A549 (cell line): Measurements from ENCODE around the gene UBAC1. TPM values are rescaled to one million over a fixed set of nuclear protein-coding genes. Genes with fewer than 3 reads are reported as not detected.

Source experiments
- ATAC-seq, 2 experiments: fragments of 200-7000 bp in 1 of 2; fragments of >200 bp in 1 of 2; cut with Nextera tagmentation in 1 of 2; cut with Tn5 transposase in 1 of 2; 3 replicates each; pipeline versions ENCODE4 v1.8.0 to v1.9.1; 2018 to 2020; ENCODE audit warnings: mild to moderate bottlenecking in 1 of 2, moderate library complexity in 1 of 2
- CTCF ChIA-PET: fragments of 300-600 bp; sonication (Branson Sonifier 250); formaldehyde crosslinking; extraction: SDS; loops from one replicate; lab custom pipeline; 2021; ENCODE audit warnings: antibody characterized with exemption, inconsistent platforms; lab: Yijun Ruan, JAX
- POLR2A ChIA-PET: fragments of 350-600 bp; formaldehyde crosslinking; extraction: SDS; loops from one replicate; lab custom pipeline; 2021; ENCODE audit warnings: antibody characterized with exemption, inconsistent platforms; lab: Yijun Ruan, JAX
- DNase-seq, 2 experiments: peaks; one replicate each; pipeline versions ENCODE4 v3.0.0 to v3.0.0-alpha.2; 2011 to 2016; ENCODE audit warnings: low read depth in 1 of 2, low spot score in 1 of 2
- FAIRE-seq: peaks from 2 replicates; lab custom pipeline; 2011; peaks lifted over from hg19 to GRCh38; lab: Jason Lieb, UNC
- H3K27ac ChIP-seq, 2 experiments: fragments of >200 bp; sonication (Bioruptor Twin); formaldehyde crosslinking; 3 replicates each; pipeline ENCODE4 v1.5.1; 2016 to 2017
- H3K4me1 ChIP-seq: fragments of >200 bp; sonication (Bioruptor Twin); formaldehyde crosslinking; 3 replicates; pipeline ENCODE4 v1.6.1; 2016
- H3K4me2 ChIP-seq: fragments of >200 bp; sonication (Bioruptor Twin); formaldehyde crosslinking; 3 replicates; pipeline ENCODE4 v1.6.1; 2016
- H3K4me3 ChIP-seq: fragments of >200 bp; sonication (Bioruptor Twin); formaldehyde crosslinking; 3 replicates; pipeline ENCODE4 v1.5.1; 2016
- H3K9me3 ChIP-seq: fragments of >200 bp; sonication (Bioruptor Twin); formaldehyde crosslinking; 3 replicates; pipeline ENCODE4 v1.6.1; 2016
- BCL3 ChIP-seq: fragments of >200 bp; sonication (Bioruptor Twin); formaldehyde crosslinking; IDR thresholded peaks from 3 replicates; pipeline ENCODE4 v1.6.1; 2016
- BHLHE40 ChIP-seq: IDR thresholded peaks from 2 replicates; pipeline ENCODE4 v1.6.1; 2012; ENCODE audit warnings: low read depth, low read length, inconsistent platforms
- CBX2 ChIP-seq: fragments of 200-600 bp; sonication (generic); IDR thresholded peaks from 2 replicates; pipeline ENCODE4 v1.6.1; 2016; ENCODE audit warnings: low read depth, mild to moderate bottlenecking, borderline replicate concordance
- CEBPB ChIP-seq, 2 experiments: fragments of >200 bp in 1 of 2; sonication (Bioruptor Twin) in 1 of 2; formaldehyde crosslinking in 1 of 2; IDR thresholded peaks; 2 replicates each; pipeline ENCODE4 v1.6.1; 2012 to 2016
- CHD2 ChIP-seq: fragments of 150-350 bp; IDR thresholded peaks from 2 replicates; pipeline ENCODE4 v1.6.1; 2014; ENCODE audit warnings: low read length; ENCODE audit not compliant: partially characterized antibody
- E2F6 ChIP-seq: IDR thresholded peaks from 2 replicates; pipeline ENCODE4 v1.6.1; 2012; ENCODE audit warnings: low read depth, borderline replicate concordance
- EHF ChIP-seq: fragments of 250-450 bp; sonication (Bioruptor Pico); IDR thresholded peaks from 2 replicates; pipeline ENCODE4 v1.5.0; 2020; ENCODE audit warnings: mild to moderate bottlenecking
- EHMT2 ChIP-seq: fragments of 200-600 bp; sonication (generic); IDR thresholded peaks from 2 replicates; pipeline ENCODE4 v1.6.1; 2016; ENCODE audit warnings: antibody characterized with exemption, low read depth, mild to moderate bottlenecking, moderate library complexity
- ELK1 ChIP-seq: fragments of 150-350 bp; IDR thresholded peaks from 2 replicates; pipeline ENCODE4 v1.6.1; 2014; ENCODE audit warnings: low read depth, mild to moderate bottlenecking, low read length
- FOSB ChIP-seq: fragments of 250-450 bp; sonication (Bioruptor Pico); IDR thresholded peaks from 2 replicates; pipeline ENCODE4 v1.5.0; 2020; ENCODE audit warnings: mild to moderate bottlenecking, moderate library complexity
- FOSL2 ChIP-seq, 2 experiments: fragments of 450-650 bp in 1 of 2; fragments of >200 bp in 1 of 2; sonication (Bioruptor Twin) in 1 of 2; formaldehyde crosslinking; IDR thresholded peaks; 2 replicates each; pipeline versions ENCODE4 v1.5.0 to v1.6.1; 2016 to 2020; ENCODE audit warnings: mild to moderate bottlenecking in 1 of 2, moderate library complexity in 1 of 2
- HDAC2 ChIP-seq: fragments of 200-600 bp; sonication (generic); IDR thresholded peaks from 2 replicates; pipeline ENCODE4 v1.6.1; 2016
- HOXB13 ChIP-seq: fragments of 250-450 bp; sonication (Bioruptor Pico); IDR thresholded peaks from 2 replicates; pipeline ENCODE4 v1.5.0; 2020; ENCODE audit warnings: low read depth, mild to moderate bottlenecking, moderate library complexity
- JUNB ChIP-seq: fragments of >200 bp; sonication (Bioruptor Twin); formaldehyde crosslinking; IDR thresholded peaks from 2 replicates; pipeline ENCODE4 v1.6.1; 2016
- KDM1A ChIP-seq: fragments of 200-600 bp; sonication (generic); IDR thresholded peaks from 2 replicates; pipeline ENCODE4 v1.6.1; 2016; ENCODE audit warnings: low read depth, mild to moderate bottlenecking
- MYC ChIP-seq: IDR thresholded peaks from 2 replicates; pipeline ENCODE4 v1.6.1; 2012; ENCODE audit warnings: mild to moderate bottlenecking, inconsistent platforms, low read length, improper control_type of control experiment, borderline replicate concordance
- NPAS2 ChIP-seq: fragments of 250-450 bp; sonication (Bioruptor Pico); IDR thresholded peaks from 2 replicates; pipeline ENCODE4 v1.8.0; 2022; ENCODE audit warnings: mild to moderate bottlenecking, moderate library complexity, borderline replicate concordance
- PHF8 ChIP-seq: fragments of 200-600 bp; sonication (generic); IDR thresholded peaks from 2 replicates; pipeline ENCODE4 v1.6.1; 2016; ENCODE audit warnings: low read depth, mild to moderate bottlenecking, antibody characterized with exemption, moderate library complexity, borderline replicate concordance
- POLR2AphosphoS2 ChIP-seq: conservative IDR thresholded peaks from 2 replicates; pipeline ENCODE4 v1.6.1; 2012; ENCODE audit warnings: low read length, improper control_type of control experiment, inconsistent platforms
- RCOR1 ChIP-seq: fragments of 150-350 bp; IDR thresholded peaks from 2 replicates; pipeline ENCODE4 v1.6.1; 2014; ENCODE audit warnings: antibody characterized with exemption, low read length, low read depth
- ZC3H11A ChIP-seq: fragments of 450-650 bp; IDR thresholded peaks from 2 replicates; pipeline ENCODE4 v1.6.1; 2014; ENCODE audit warnings: antibody characterized with exemption, mild to moderate bottlenecking
- ZNF302 ChIP-seq: fragments of 250-450 bp; sonication (Bioruptor Pico); IDR thresholded peaks from 2 replicates; pipeline ENCODE4 v1.9.0; 2021; ENCODE audit warnings: inconsistent platforms, mild to moderate bottlenecking, moderate library complexity
- whole genome bisulfite sequencing: methylation state at CpG from one replicate; pipeline ENCODE4 v1.1.6; 2017; ENCODE audit errors: missing lambda C conversion rate; 5-methylcytosine and 5-hydroxymethylcytosine counted together
- polyA plus RNA-seq, 4 experiments: library from polyadenylated mRNA; depleted of rRNA in 3 of 4; stranded (reverse); fragments of >200 nt; fragmentation: RNase III in 1 of 4; extraction: RNeasy Plus Mini Kit Qiagen cat#74134 plus additional on column Dnase treatment in 1 of 4; gene quantifications; 2 replicates in 3 of 4; 3 replicates in 1 of 4; pipeline ENCODE4 v1.2.3, GENCODE V29; 2011 to 2017
- TF ChIP-seq, protein P1 (sequence below): fragments of 250-450 bp; sonication (Bioruptor Pico); IDR thresholded peaks from 2 replicates; pipeline ENCODE4 v1.5.0; 2021; ENCODE audit warnings: mild to moderate bottlenecking, moderate library complexity, borderline replicate concordance
- TF ChIP-seq, protein P2 (sequence below): fragments of >200 bp; sonication (Bioruptor Twin); formaldehyde crosslinking; IDR thresholded peaks from 2 replicates; pipeline ENCODE4 v1.6.1; 2016

UBAC1 gene
- polyA plus RNA-seq, 2 of the 4 experiments (the other 2 are of a cell fraction) = 30.8 to 37.6 TPM

- Histone ChIP-seq H3K4me2 (no peak overlapping the region), H3K4me1 (peaks cover 51% of the 10 kb centered on the region), H3K9me3 (no peaks in the 10 kb centered on the region), H3K27ac (no peak overlapping the region), H3K4me3 (no peak overlapping the region)
- ChIA-PET POLR2A (no interaction called here), CTCF (interaction anchor here (1.4 to 3.9 kb wide), 2 partner anchors 10 to 38 kb away, joined by 3 to 15 read pairs; no protein-coding TSS in a partner anchor)
- no peak for DNase-seq
- no peak for FAIRE-seq
- WGBS = 72% methylated on average over 7 of the region's 7 CpGs
- ATAC-seq = no peak
- TF ChIP-seq EHMT2 (no peak), CBX2 (no peak)
- TF ChIP-seq, protein P1, sequence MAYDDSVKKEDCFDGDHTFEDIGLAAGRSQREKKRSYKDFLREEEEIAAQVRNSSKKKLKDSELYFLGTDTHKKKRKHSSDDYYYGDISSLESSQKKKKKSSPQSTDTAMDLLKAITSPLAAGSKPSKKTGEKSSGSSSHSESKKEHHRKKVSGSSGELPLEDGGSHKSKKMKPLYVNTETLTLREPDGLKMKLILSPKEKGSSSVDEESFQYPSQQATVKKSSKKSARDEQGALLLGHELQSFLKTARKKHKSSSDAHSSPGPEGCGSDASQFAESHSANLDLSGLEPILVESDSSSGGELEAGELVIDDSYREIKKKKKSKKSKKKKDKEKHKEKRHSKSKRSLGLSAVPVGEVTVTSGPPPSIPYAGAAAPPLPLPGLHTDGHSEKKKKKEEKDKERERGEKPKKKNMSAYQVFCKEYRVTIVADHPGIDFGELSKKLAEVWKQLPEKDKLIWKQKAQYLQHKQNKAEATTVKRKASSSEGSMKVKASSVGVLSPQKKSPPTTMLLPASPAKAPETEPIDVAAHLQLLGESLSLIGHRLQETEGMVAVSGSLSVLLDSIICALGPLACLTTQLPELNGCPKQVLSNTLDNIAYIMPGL = no peak
Measured at GRCh38 chr9:136006169-136006568, 45.0 kb upstream of the UBAC1 start.

- TF ChIP-seq PHF8 (no peak), HOXB13 (CRISPR knock-in tag) (no peak), ZNF302 (CRISPR knock-in tag) (no peak), FOSL2 (IDR thresholded peaks at IDR 0.05) (no peak), FOSL2 (CRISPR knock-in tag; IDR thresholded peaks at IDR 0.05) (no peak)
- ChIA-PET POLR2A (no interaction called here), CTCF (interaction anchor here (0.8 to 3.9 kb wide), 2 partner anchors 37 to 43 kb away, joined by 3 to 15 read pairs; partner anchors contain the start of gene UBAC1)
- 86% methylated on average over 7 of the region's 15 CpGs for WGBS
- no peak overlapping the region for H3K4me3 ChIP-seq
- FAIRE-seq (no peak), ATAC-seq (no peak), DNase-seq (no peak)
- H3K4me2 ChIP-seq = peak overlapping the region; percentile 43; the same call in 2 of the 3 replicates
- peak overlapping the region in 1 of 2 experiments; percentile 63; a peak in 3 of 6 replicates for H3K27ac ChIP-seq
- H3K9me3 ChIP-seq = no peaks in the 10 kb centered on the region
- H3K4me1 ChIP-seq = peaks cover 46% of the 10 kb centered on the region
Measured at GRCh38 chr9:136004712-136005111, 43.5 kb upstream of the UBAC1 start.

- ATAC-seq (no peak), DNase-seq (no peak), FAIRE-seq (no peak)
- ChIA-PET CTCF (interaction anchor here (3.9 kb wide), 1 partner anchor 36 kb away, joined by 15 read pairs; no protein-coding TSS in a partner anchor), POLR2A (no interaction called here)
- H3K4me2 ChIP-seq = peak overlapping the region; percentile 43
- H3K9me3 ChIP-seq = no peaks in the 10 kb centered on the region
- 49% methylated on average over 2 of the region's 9 CpGs for WGBS
- H3K27ac ChIP-seq = peak overlapping the region in 1 of 2 experiments; percentile 63; a peak in 3 of 6 replicates
- no peak for TF ChIP-seq CEBPB (IDR thresholded peaks at IDR 0.05)
- TF ChIP-seq RCOR1 = no peak
- no peak for TF ChIP-seq FOSB
- TF ChIP-seq ZC3H11A = no peak
- TF ChIP-seq BCL3 = no peak
- no peak for TF ChIP-seq HDAC2
- no peak for TF ChIP-seq MYC
- TF ChIP-seq HOXB13 (CRISPR knock-in tag) = no peak
- TF ChIP-seq BHLHE40 = no peak
- TF ChIP-seq KDM1A = no peak
- TF ChIP-seq ELK1 = no peak
- TF ChIP-seq POLR2AphosphoS2 = no peak
- TF ChIP-seq EHF = no peak
- no peak for TF ChIP-seq E2F6
- TF ChIP-seq NPAS2 (CRISPR knock-in tag) = no peak
- no peak for TF ChIP-seq CHD2
- TF ChIP-seq, protein P2, sequence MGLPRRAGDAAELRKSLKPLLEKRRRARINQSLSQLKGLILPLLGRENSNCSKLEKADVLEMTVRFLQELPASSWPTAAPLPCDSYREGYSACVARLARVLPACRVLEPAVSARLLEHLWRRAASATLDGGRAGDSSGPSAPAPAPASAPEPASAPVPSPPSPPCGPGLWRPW = no peak
- no peak for TF ChIP-seq JUNB
- peaks cover 41% of the 10 kb centered on the region for H3K4me1 ChIP-seq
- no peak overlapping the region for H3K4me3 ChIP-seq
Measured at GRCh38 chr9:136004219-136004618, 43.0 kb upstream of the UBAC1 start.
